Upper lobe of left lung (tissue), 6 donors: ENCODE measurements around the gene CDKAL1. TPM values are rescaled to one million over a fixed set of nuclear protein-coding genes. Genes with fewer than 3 reads are reported as not detected.

Experiments used
- ATAC-seq, 2 donors: fragments of 200-7000 bp; cut with Tn5 transposase; one replicate each; pipeline ENCODE4 v1.9.1; 2022; ENCODE audit warnings: mild to moderate bottlenecking in 2 of 2, moderate library complexity in 2 of 2; ENCODE audit not compliant: low FRiP score in 2 of 2
- DNase-seq, 2 donors: peaks; one replicate each; pipeline ENCODE4 v3.0.0-alpha.2; 2019 to 2020
- H3K27ac ChIP-seq, 4 donors: fragments of 200-600 bp; sonication (generic); one replicate each; pipeline ENCODE4 v1.5.1; 2016 to 2019
- H3K27me3 ChIP-seq, 4 donors: fragments of 200-600 bp; sonication (generic); one replicate each; pipeline ENCODE4 v1.5.1; 2017 to 2019
- H3K36me3 ChIP-seq, 4 donors: fragments of 200-600 bp; sonication (generic); one replicate each; pipeline ENCODE4 v1.5.1; 2016 to 2019
- H3K4me1 ChIP-seq, 4 donors: fragments of 200-600 bp; sonication (generic); one replicate each; pipeline ENCODE4 v1.5.1; 2018 to 2019
- H3K4me3 ChIP-seq, 4 donors: fragments of 200-600 bp; sonication (generic); one replicate each; pipeline ENCODE4 v1.5.1; 2017 to 2019; ENCODE audit warnings: mild to moderate bottlenecking in 2 of 4, moderate library complexity in 1 of 4
- H3K9me3 ChIP-seq, 4 donors: fragments of 200-600 bp; sonication (generic); one replicate each; pipeline ENCODE4 v1.5.1; 2018 to 2019
- EP300 ChIP-seq, 4 donors: sonication (generic); formaldehyde crosslinking; IDR thresholded peaks; one replicate each; pipeline ENCODE4 v1.5.1; 2017; ENCODE audit warnings: antibody characterized with exemption in 4 of 4, control low read depth in 2 of 4
- POLR2A ChIP-seq, 4 donors: fragments of 450-650 bp; IDR thresholded peaks; one replicate each; pipeline ENCODE4 v1.5.1; 2016 to 2017; ENCODE audit warnings: antibody characterized with exemption in 4 of 4, mild to moderate bottlenecking in 2 of 4
- POLR2AphosphoS5 ChIP-seq, 2 donors: sonication (generic); formaldehyde crosslinking; IDR thresholded peaks; one replicate each; pipeline ENCODE4 v1.5.1; 2017; ENCODE audit warnings: antibody characterized with exemption in 2 of 2
- WGBS, 2 donors: methylation state at CpG; one replicate each; pipeline ENCODE4 v1.1.5; 2017 to 2018; 5-methylcytosine and 5-hydroxymethylcytosine counted together
- total RNA-seq, 6 donors: library from RNA; depleted of rRNA in 4 of 6; stranded (reverse); fragments of >200 nt in 4 of 6; gene quantifications; one replicate each; pipeline versions ENCODE4 v1.1.0 to v1.2.1, GENCODE V29; 2016 to 2021
- TF ChIP-seq, protein P1 (sequence below), 6 experiments: fragments of 450-650 bp in 4 of 6; fragments of 200-600 bp in 2 of 6; sonication (generic) in 2 of 6; IDR thresholded peaks; one replicate each; pipeline ENCODE4 v1.5.1; 2016 to 2019; ENCODE audit warnings: antibody characterized with exemption in 6 of 6
- donor health status: DM: no; HTN: no; CAD: no; lungs with moderate emphysema.
- donor health status: DM: no; HTN: yes; CAD: no; lungs with severe emphysema.

Gene CDKAL1
- total RNA-seq, 6 donors from 2014 or later = 9.4 to 22.6 (median 13.8) TPM

DNA sequence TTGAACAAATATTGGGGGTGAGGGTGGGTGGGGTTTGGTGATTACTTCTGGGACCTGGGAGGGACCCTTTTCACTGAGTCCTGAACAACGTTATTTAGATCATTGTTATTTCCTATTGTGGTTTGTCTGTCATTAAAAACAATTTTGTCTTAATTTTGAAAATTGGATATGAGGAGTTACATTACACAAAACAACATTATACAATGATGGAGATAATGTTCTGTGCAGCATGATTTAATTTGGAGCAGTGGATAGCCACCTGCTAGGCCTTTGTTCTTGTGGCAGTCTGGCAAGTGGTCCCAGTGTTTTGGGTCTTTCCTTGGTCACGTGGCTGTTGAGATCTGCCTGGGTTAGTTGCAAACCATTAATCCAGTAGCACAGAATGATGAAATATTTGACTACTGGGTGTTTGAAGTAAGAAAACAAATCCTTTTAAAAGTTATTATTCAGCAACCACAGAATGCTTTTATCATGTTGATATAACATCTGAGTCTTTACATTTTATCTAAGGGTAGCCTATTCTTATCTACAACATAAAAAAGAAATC is 172.8 kb downstream of the CDKAL1 start:
- TF ChIP-seq POLR2AphosphoS5 (IDR thresholded peaks at IDR 0.05) (no peak), POLR2A (IDR thresholded peaks at IDR 0.05) (no peak)
- DNase-seq (no peak), ATAC-seq (no peak)
- no peak overlapping the region for H3K4me3 ChIP-seq
- H3K9me3 ChIP-seq = no peaks in the 10 kb centered on the region
- H3K27me3 ChIP-seq = no peaks in the 10 kb centered on the region
- no peaks in the 10 kb centered on the region for H3K36me3 ChIP-seq
- peaks cover 0 to 15% (median 0%) of the 10 kb centered on the region in 4 donors for H3K4me1 ChIP-seq
- no peak overlapping the region for H3K27ac ChIP-seq
- 64 to 65% methylated on average over 2 of the region's 2 CpGs for WGBS, 2 donors

DNA sequence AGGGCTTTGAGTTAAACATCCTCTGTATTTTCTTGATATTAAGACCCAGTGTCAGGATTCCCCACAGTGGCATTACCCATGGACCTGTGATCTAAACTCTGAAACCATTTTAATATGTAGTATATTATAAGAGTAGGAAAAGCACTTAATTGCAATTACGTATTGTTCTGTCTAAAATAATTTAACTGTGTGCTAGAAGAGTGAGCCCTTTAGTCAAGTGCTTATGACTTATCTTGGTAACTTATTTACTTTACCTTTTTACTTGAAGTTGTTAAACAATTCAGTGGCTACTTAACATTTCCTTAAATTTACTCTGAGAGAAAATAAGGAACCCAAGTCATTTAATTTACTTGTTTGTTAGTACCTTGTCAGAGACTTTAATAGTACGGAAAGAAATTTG is 173.6 kb downstream of the CDKAL1 start:
- no peak for ATAC-seq
- H3K4me1 ChIP-seq = peaks cover 0 to 15% (median 0%) of the 10 kb centered on the region in 4 donors
- no peaks in the 10 kb centered on the region for H3K27me3 ChIP-seq
- no peaks in the 10 kb centered on the region for H3K9me3 ChIP-seq
- no peak for DNase-seq
- WGBS, 2 donors = 72% methylated on average over 2 of the region's 2 CpGs
- H3K27ac ChIP-seq = no peak overlapping the region
- H3K36me3 ChIP-seq = no peaks in the 10 kb centered on the region
- H3K4me3 ChIP-seq = no peak overlapping the region
- no peak for TF ChIP-seq EP300 (IDR thresholded peaks at IDR 0.05)
- TF ChIP-seq, protein P1, sequence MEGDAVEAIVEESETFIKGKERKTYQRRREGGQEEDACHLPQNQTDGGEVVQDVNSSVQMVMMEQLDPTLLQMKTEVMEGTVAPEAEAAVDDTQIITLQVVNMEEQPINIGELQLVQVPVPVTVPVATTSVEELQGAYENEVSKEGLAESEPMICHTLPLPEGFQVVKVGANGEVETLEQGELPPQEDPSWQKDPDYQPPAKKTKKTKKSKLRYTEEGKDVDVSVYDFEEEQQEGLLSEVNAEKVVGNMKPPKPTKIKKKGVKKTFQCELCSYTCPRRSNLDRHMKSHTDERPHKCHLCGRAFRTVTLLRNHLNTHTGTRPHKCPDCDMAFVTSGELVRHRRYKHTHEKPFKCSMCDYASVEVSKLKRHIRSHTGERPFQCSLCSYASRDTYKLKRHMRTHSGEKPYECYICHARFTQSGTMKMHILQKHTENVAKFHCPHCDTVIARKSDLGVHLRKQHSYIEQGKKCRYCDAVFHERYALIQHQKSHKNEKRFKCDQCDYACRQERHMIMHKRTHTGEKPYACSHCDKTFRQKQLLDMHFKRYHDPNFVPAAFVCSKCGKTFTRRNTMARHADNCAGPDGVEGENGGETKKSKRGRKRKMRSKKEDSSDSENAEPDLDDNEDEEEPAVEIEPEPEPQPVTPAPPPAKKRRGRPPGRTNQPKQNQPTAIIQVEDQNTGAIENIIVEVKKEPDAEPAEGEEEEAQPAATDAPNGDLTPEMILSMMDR (IDR thresholded peaks at IDR 0.05) = no peak
- no peak for TF ChIP-seq POLR2A (IDR thresholded peaks at IDR 0.05)
- TF ChIP-seq POLR2AphosphoS5 (IDR thresholded peaks at IDR 0.05) = no peak

DNA sequence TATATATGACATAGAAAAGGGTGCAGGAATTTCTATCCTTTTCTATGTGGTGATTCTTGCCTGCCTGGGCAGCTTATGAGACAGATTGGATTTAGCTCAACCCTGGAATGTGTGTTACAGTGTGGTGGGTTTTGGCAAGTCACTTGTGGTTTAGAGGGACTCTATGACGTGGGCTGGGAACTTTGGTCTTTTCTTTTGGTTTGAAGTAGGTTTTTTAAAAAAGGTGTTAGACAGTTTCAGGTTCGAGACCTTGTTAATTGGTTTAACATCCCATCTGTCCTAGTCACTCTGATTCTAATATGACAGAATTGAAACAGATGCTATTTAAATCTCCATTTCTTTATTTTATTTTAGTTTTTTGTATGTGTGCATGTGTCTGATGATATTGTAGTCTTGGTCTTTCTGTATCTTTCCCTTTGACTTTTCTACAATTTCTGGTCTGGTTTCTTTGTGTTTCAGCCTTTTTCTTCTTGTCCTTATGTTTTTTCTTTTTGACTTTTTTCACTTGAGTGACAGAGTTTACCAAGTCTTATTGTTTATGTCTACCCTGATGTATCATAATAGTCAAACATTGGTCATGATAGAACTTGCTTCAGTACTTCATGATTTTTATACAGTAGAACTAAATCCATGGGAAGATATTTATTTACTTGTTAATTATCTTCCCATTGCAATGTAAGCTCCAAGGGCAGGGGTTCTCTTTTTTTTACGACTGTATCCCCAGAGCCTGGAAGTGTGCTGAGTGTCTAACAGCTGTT is 174.3 kb downstream of the CDKAL1 start:
- Histone ChIP-seq H3K27me3 (no peaks in the 10 kb centered on the region), H3K27ac (no peak overlapping the region), H3K4me1 (peaks cover 0 to 15% (median 0%) of the 10 kb centered on the region in 4 donors), H3K36me3 (no peaks in the 10 kb centered on the region), H3K4me3 (no peak overlapping the region), H3K9me3 (no peaks in the 10 kb centered on the region)
- ATAC-seq = no peak
- 66 to 69% methylated on average over 3 of the region's 3 CpGs for WGBS, 2 donors
- TF ChIP-seq POLR2AphosphoS5 (IDR thresholded peaks at IDR 0.05) = no peak
- TF ChIP-seq POLR2A (IDR thresholded peaks at IDR 0.05) = no peak
- no peak for TF ChIP-seq EP300 (IDR thresholded peaks at IDR 0.05)
- TF ChIP-seq, protein P1 (IDR thresholded peaks at IDR 0.05) = no peak
- DNase-seq = no peak

DNA sequence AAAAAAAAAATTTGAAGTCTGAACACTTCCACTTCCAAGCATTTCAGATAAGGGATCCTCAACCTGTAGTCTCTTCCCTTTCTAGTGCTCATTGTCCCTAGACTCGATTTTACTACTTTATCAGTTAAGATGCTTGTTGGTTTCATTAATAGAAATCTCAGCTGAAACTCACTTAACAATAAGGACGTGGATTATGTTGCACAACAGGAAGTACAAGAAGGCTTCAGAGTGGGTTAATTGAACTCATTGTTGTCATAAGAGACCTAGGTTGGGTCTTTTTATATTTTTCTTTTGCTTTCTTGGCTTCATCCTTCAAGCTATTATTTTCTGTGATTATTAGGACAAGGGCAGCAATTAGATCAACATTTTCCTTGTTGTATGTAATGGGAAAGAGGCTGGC is 175.2 kb downstream of the CDKAL1 start:
- no peak overlapping the region for H3K27ac ChIP-seq
- 38 to 40% methylated on average over 2 of the region's 2 CpGs for WGBS, 2 donors

GRCh38 chr6:20710341-20710740 is 176.1 kb downstream of the CDKAL1 start:
- Histone ChIP-seq H3K36me3 (no peaks in the 10 kb centered on the region), H3K4me3 (no peak overlapping the region), H3K27ac (no peak overlapping the region), H3K4me1 (peaks cover 0 to 15% (median 0%) of the 10 kb centered on the region in 4 donors), H3K27me3 (no peaks in the 10 kb centered on the region), H3K9me3 (no peaks in the 10 kb centered on the region)
- DNase-seq (no peak), ATAC-seq (no peak)
- WGBS, 2 donors = 87 to 98% methylated on average over 2 of the region's 2 CpGs
- TF ChIP-seq POLR2AphosphoS5 (IDR thresholded peaks at IDR 0.05) (no peak), POLR2A (IDR thresholded peaks at IDR 0.05) (no peak)

More for the DNA sequence above, 175.2 kb downstream of the CDKAL1 start:
- ATAC-seq (no peak), DNase-seq (no peak)
- no peak overlapping the region for H3K4me3 ChIP-seq
- H3K9me3 ChIP-seq = no peaks in the 10 kb centered on the region
- no peaks in the 10 kb centered on the region for H3K27me3 ChIP-seq
- H3K4me1 ChIP-seq = peaks cover 0 to 15% (median 0%) of the 10 kb centered on the region in 4 donors
- no peaks in the 10 kb centered on the region for H3K36me3 ChIP-seq
- TF ChIP-seq, protein P1 (IDR thresholded peaks at IDR 0.05) = no peak
- TF ChIP-seq POLR2AphosphoS5 (IDR thresholded peaks at IDR 0.05) (no peak), EP300 (IDR thresholded peaks at IDR 0.05) (no peak), POLR2A (IDR thresholded peaks at IDR 0.05) (no peak)
